ENCODE measurements around the gene ALDH3A1. TPM values are rescaled to one million over a fixed set of nuclear protein-coding genes. Genes with fewer than 3 reads are reported as not detected.

ALDH3A1 gene
- total RNA-seq, 6 experiments from 2014 or later = 0.26 to 13.8 (median 1.7) TPM

DNA sequence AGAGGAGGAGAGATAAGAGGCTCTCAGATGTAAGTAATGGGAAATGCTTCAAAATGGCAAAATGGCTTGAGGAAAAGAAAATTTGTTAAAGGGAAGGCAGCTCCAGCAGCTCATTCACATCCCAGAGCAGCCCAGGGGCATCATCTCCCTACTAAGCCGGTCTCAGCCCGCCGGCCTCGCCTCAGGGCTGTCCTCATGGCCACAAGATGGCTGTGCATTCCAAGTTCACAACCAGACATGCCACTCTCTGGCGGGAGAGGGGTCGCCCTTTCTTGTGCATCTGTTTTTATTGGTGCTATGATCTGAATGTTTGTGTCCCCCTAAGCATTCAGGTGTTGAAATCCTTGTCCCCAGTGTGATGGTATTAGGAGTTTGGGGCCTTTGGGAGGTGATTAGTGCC, 18.2 kb downstream of the ALDH3A1 start:
- H3K9me3 ChIP-seq = no peaks in the 10 kb centered on the region
- H3K4me1 ChIP-seq = peaks cover 0 to 28% (median 13%) of the 10 kb centered on the region in 4 donors
- no peak for TF ChIP-seq POLR2A (IDR thresholded peaks at IDR 0.05)
- TF ChIP-seq, protein P1, sequence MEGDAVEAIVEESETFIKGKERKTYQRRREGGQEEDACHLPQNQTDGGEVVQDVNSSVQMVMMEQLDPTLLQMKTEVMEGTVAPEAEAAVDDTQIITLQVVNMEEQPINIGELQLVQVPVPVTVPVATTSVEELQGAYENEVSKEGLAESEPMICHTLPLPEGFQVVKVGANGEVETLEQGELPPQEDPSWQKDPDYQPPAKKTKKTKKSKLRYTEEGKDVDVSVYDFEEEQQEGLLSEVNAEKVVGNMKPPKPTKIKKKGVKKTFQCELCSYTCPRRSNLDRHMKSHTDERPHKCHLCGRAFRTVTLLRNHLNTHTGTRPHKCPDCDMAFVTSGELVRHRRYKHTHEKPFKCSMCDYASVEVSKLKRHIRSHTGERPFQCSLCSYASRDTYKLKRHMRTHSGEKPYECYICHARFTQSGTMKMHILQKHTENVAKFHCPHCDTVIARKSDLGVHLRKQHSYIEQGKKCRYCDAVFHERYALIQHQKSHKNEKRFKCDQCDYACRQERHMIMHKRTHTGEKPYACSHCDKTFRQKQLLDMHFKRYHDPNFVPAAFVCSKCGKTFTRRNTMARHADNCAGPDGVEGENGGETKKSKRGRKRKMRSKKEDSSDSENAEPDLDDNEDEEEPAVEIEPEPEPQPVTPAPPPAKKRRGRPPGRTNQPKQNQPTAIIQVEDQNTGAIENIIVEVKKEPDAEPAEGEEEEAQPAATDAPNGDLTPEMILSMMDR (IDR thresholded peaks at IDR 0.05) = no peak
- no peaks in the 10 kb centered on the region for H3K36me3 ChIP-seq
- no peak overlapping the region for H3K27ac ChIP-seq
- H3K27me3 ChIP-seq = no peaks in the 10 kb centered on the region
- WGBS (ENCODE audit: insufficient coverage, low coverage, low lambda C conversion rate, missing lambda C conversion rate) = no CpG with 5 or more reads among the region's 6 CpGs
- no peak overlapping the region for H3K4me3 ChIP-seq
- intact Hi-C loops (cut with DNase I) = no loop called here
- ATAC-seq (no peak), DNase-seq (no peak)

DNA sequence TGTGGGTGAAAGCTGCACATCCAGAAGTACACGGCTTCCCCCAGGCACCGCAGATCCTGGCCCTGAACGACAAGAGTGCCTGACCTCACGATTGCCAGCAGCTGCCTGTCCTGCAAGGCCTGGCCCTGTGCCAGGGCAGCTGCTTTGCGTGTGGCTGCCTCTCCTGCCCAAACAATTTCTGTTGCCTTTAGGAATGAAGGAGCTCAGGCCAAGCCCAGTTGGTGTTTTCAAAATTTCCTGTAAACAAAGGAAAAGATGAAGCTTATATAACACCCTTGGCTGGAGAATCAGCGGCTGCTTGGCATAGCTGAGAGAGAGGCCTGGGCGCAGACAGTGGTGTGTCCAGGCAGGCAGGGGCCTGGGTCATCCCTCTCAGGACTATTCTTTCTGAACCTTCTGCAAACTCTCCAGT, 20.0 kb downstream of the ALDH3A1 start:
- Histone ChIP-seq H3K4me3 (no peak overlapping the region), H3K27me3 (no peaks in the 10 kb centered on the region), H3K4me1 (peaks cover 0 to 36% (median 13%) of the 10 kb centered on the region in 4 donors), H3K36me3 (no peaks in the 10 kb centered on the region), H3K9me3 (no peaks in the 10 kb centered on the region), H3K27ac (peak overlapping the region; percentile 79 to 91 (median 85))
- WGBS (ENCODE audit: insufficient coverage, low coverage, low lambda C conversion rate, missing lambda C conversion rate) = 10% methylated on average over 5 of the region's 7 CpGs
- DNase-seq (peak; percentile 88 to 91 (median 90)), ATAC-seq (peak; percentile 77 to 83 (median 80))
- TF ChIP-seq, protein P1 (IDR thresholded peaks at IDR 0.05) = no peak
- TF ChIP-seq POLR2A (IDR thresholded peaks at IDR 0.05) = no peak
- intact Hi-C loops (cut with DNase I) = no loop called here

DNA sequence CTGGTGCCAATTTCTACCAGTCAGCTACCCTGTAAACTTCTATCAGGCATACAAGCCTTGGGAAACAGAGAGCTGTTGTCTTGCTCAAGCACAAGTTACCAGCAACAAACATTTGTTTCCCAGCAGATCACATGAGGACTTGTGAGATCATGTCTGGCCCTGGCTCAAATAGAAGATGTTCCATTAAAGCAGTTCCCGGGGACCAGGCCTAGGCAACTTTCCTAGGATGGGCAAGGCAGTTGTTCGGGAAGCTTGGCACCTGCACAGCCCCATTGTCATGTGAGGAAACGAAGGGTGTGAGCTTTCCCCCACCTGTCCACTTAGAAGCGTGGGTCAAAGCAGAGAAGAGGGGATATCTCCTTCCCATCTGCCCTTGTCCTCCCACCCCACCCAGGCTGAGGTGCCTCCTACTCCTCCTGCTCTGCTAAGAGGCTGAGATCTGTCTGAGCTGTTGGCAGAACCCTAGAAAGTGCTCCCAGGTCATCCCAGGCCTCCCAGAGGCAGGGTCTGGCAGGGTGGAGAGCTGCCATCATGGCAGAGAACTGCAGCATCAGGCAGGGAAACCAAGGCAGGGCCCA, 20.5 kb downstream of the ALDH3A1 start:
- DNase-seq = no peak
- WGBS (ENCODE audit: insufficient coverage, low coverage, low lambda C conversion rate, missing lambda C conversion rate) = 0% methylated on average over 1 of the region's 4 CpGs

DNA sequence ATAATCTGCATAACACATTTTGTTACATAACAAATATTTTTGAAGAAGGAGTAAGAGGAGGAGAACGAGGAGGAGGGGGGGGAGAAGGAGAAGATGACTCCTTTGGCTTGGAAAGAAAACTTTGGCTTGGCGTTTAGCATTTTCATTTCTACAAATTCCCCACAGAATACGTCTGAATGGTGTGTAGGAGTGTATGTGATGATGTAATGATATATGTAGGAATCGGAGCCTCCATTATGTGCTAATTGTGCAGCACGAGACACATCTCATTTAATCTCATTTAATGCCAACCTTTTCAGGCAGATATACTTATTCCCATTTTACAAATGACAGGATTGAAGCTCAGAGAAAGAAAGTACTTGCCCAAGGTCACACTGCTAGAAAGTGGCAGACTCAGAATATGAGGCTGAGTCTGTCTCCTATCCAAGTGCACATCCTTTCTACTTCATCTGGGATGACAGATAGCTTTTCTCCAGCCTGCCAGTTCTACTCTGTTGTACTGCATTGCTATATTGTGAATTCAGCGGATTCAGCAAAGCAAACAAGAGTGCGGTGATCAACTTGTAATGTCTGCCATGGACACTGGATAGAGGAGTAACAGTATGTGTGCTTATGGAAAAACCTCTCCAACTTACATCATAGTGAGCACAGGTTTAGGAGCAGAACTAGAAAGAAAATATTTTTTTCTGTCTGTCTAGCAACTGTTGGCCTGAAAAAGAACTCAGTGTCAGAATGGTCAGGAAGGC, 21.3 kb downstream of the ALDH3A1 start:
- Histone ChIP-seq H3K27ac (peak overlapping the region; percentile 79 to 91 (median 85)), H3K36me3 (no peaks in the 10 kb centered on the region), H3K4me1 (peaks cover 0 to 36% (median 13%) of the 10 kb centered on the region in 4 donors), H3K4me3 (no peak overlapping the region), H3K9me3 (no peaks in the 10 kb centered on the region), H3K27me3 (no peaks in the 10 kb centered on the region)
- intact Hi-C loops (cut with DNase I) = no loop called here
- WGBS (ENCODE audit: insufficient coverage, low coverage, low lambda C conversion rate, missing lambda C conversion rate) = 86% methylated on average over 7 of the region's 7 CpGs
- DNase-seq (no peak), ATAC-seq (no peak)
- no peak for TF ChIP-seq POLR2A (IDR thresholded peaks at IDR 0.05)
- TF ChIP-seq, protein P1 (IDR thresholded peaks at IDR 0.05) = no peak

More for the DNA sequence above, 20.5 kb downstream of the ALDH3A1 start:
- no peaks in the 10 kb centered on the region for H3K9me3 ChIP-seq
- H3K36me3 ChIP-seq = no peaks in the 10 kb centered on the region
- no peaks in the 10 kb centered on the region for H3K27me3 ChIP-seq
- TF ChIP-seq, protein P1 (IDR thresholded peaks at IDR 0.05) = no peak
- no peak for TF ChIP-seq POLR2A (IDR thresholded peaks at IDR 0.05)
- H3K4me3 ChIP-seq = no peak overlapping the region
- H3K27ac ChIP-seq = peak overlapping the region; percentile 79 to 91 (median 85)
- ATAC-seq = peak; percentile 64 to 76 (median 67)
- intact Hi-C loops (cut with DNase I) = no loop called here
- H3K4me1 ChIP-seq = peaks cover 0 to 36% (median 13%) of the 10 kb centered on the region in 4 donors

Data from right lobe of liver (tissue), 6 donors.